HepG2 (cell line): ENCODE results near the gene ZFAND4. TPM values are rescaled to one million over a fixed set of nuclear protein-coding genes. Genes with fewer than 3 reads are reported as not detected.

Experiments used
- AGO1 ChIP-seq: fragments of 200-400 bp; formaldehyde crosslinking; IDR thresholded peaks from 2 replicates; pipeline ENCODE4 v1.6.1; 2017; ENCODE audit warnings: mild to moderate bottlenecking, low read depth, low read length, moderate library complexity; ENCODE audit not compliant: poor library complexity, severe bottlenecking
- ARHGAP35 ChIP-seq: sonication (generic); formaldehyde crosslinking; IDR thresholded peaks from 2 replicates; pipeline ENCODE4 v1.9.0; 2022; ENCODE audit warnings: mild to moderate bottlenecking, inconsistent platforms, moderate library complexity, missing genetic modification reagents, borderline replicate concordance
- ELF1 ChIP-seq: sonication (generic); formaldehyde crosslinking; IDR thresholded peaks from 2 replicates; pipeline ENCODE4 v1.4.0; 2020; ENCODE audit warnings: missing genetic modification reagents
- FOXP1 ChIP-seq, 2 experiments: fragments of 450-650 bp in 1 of 2; IDR thresholded peaks; 2 replicates each; pipeline ENCODE4 v1.6.1; 2017 to 2018; ENCODE audit warnings: antibody characterized with exemption in 1 of 2
- GLI4 ChIP-seq: sonication (generic); formaldehyde crosslinking; IDR thresholded peaks from 2 replicates; pipeline ENCODE4 v1.5.1; 2020; ENCODE audit warnings: missing genetic modification reagents, mild to moderate bottlenecking, moderate library complexity, borderline replicate concordance
- IRF2 ChIP-seq: IDR thresholded peaks from 2 replicates; pipeline ENCODE4 v1.6.1; 2018; ENCODE audit warnings: missing genetic modification reagents, missing compliant biosample characterization
- KDM3A ChIP-seq: IDR thresholded peaks from 2 replicates; pipeline ENCODE4 v1.6.1; 2018; ENCODE audit warnings: low read depth, missing compliant biosample characterization
- MTF2 ChIP-seq: sonication (generic); formaldehyde crosslinking; IDR thresholded peaks from 2 replicates; pipeline ENCODE4 v1.5.0; 2020; ENCODE audit warnings: missing genetic modification reagents, borderline replicate concordance
- NFIC ChIP-seq: IDR thresholded peaks from 2 replicates; pipeline ENCODE4 v1.6.1; 2012; ENCODE audit warnings: mild to moderate bottlenecking, low read length, inconsistent platforms
- RAD21 ChIP-seq: fragments of 450-650 bp; formaldehyde crosslinking; IDR thresholded peaks from 2 replicates; pipeline ENCODE4 v1.5.0; 2020; ENCODE audit warnings: mild to moderate bottlenecking
- RERE ChIP-seq: IDR thresholded peaks from 2 replicates; pipeline ENCODE4 v1.6.1; 2016; ENCODE audit warnings: low read depth, missing genetic modification reagents, missing compliant biosample characterization
- TFAP4 ChIP-seq: sonication (generic); IDR thresholded peaks from 2 replicates; pipeline ENCODE4 v1.6.1; 2016; ENCODE audit warnings: low read depth, borderline replicate concordance
- TFE3 ChIP-seq: IDR thresholded peaks from 2 replicates; pipeline ENCODE4 v1.6.1; 2016
- YEATS2 ChIP-seq: sonication (generic); formaldehyde crosslinking; IDR thresholded peaks from 2 replicates; pipeline ENCODE4 v1.4.0; 2020; ENCODE audit warnings: missing genetic modification reagents, borderline replicate concordance
- ZBTB14 ChIP-seq: sonication (generic); formaldehyde crosslinking; IDR thresholded peaks from 2 replicates; pipeline ENCODE4 v1.4.0; 2020; ENCODE audit warnings: missing genetic modification reagents
- ZFP90 ChIP-seq: sonication (generic); formaldehyde crosslinking; IDR thresholded peaks from 2 replicates; pipeline ENCODE4 v1.8.0; 2022; ENCODE audit warnings: missing genetic modification reagents, mild to moderate bottlenecking, inconsistent platforms, borderline replicate concordance
- ZMAT5 ChIP-seq: sonication (generic); formaldehyde crosslinking; IDR thresholded peaks from 2 replicates; pipeline ENCODE4 v1.5.0; 2020; ENCODE audit warnings: mild to moderate bottlenecking, low read depth, missing genetic modification reagents, borderline replicate concordance
- ZNF121 ChIP-seq: sonication (generic); formaldehyde crosslinking; IDR thresholded peaks from 2 replicates; pipeline ENCODE4 v1.5.0; 2020; ENCODE audit warnings: mild to moderate bottlenecking, missing genetic modification reagents
- ZNF598 ChIP-seq: sonication (generic); formaldehyde crosslinking; IDR thresholded peaks from 2 replicates; pipeline ENCODE4 v1.5.1; 2020; ENCODE audit warnings: mild to moderate bottlenecking, missing genetic modification reagents, borderline replicate concordance
- polyA plus RNA-seq, 8 experiments: library from polyadenylated mRNA; depleted of rRNA in 3 of 8; stranded (reverse) in 7 of 8; unstranded in 1 of 8; fragments of >200 nt; fragmentation: Illumina TruSeq in 4 of 8; extraction: Trizol in 4 of 8; gene quantifications; 2 replicates each; pipeline versions ENCODE4 v1.2.1 to v1.2.3, GENCODE V29; 2011 to 2016; ENCODE audit warnings: low read depth in 4 of 8, missing spikeins in 1 of 8, mixed read lengths in 1 of 8; ENCODE audit not compliant: insufficient read depth in 1 of 8
- total RNA-seq, 5 experiments: library from RNA; depleted of rRNA; stranded (reverse); fragments of >200 nt; fragmentation: Illumina TruSeq; extraction: Trizol; gene quantifications; 2 replicates each; pipeline ENCODE4 v1.2.3, GENCODE V29; 2016; ENCODE audit warnings: low read depth in 1 of 5

The ZFAND4 gene
- total and polyA plus RNA-seq, 2 of the 13 experiments (the other 11 are each of a cell fraction or from before 2014, with no cell fraction given), result 2.9 to 9.2 TPM

- TF ChIP-seq YEATS2 (peak; percentile 96), ZNF598 (0 out of 2 replicates have a peak, but pooled peaks have one; percentile 5), TFE3 (peak; percentile 93), FOXP1 (IDR thresholded peaks at IDR 0.05) (peak; percentile 56; the same call in 1 of the 2 replicates), FOXP1 (CRISPR knock-in tag; IDR thresholded peaks at IDR 0.05) (peak; percentile 95), RERE (CRISPR knock-in tag) (no peak), GLI4 (CRISPR knock-in tag) (no peak), AGO1 (no peak), ARHGAP35 (CRISPR knock-in tag) (peak; percentile 69; the same call in 1 of the 2 replicates), ZFP90 (CRISPR knock-in tag) (peak; percentile 73), ZBTB14 (CRISPR knock-in tag) (0 out of 2 replicates have a peak, but pooled peaks have one; percentile 36), TFAP4 (peak; percentile 31; the same call in 1 of the 2 replicates), ZNF121 (CRISPR knock-in tag) (peak; percentile 55; the same call in 1 of the 2 replicates), IRF2 (CRISPR knock-in tag) (peak; percentile 91), NFIC (peak; percentile 84; the same call in 1 of the 2 replicates), ZMAT5 (CRISPR knock-in tag) (no peak), KDM3A (peak; percentile 93), RAD21 (CRISPR knock-in tag) (peak; percentile 75), ELF1 (CRISPR knock-in tag) (peak; percentile 69), MTF2 (CRISPR knock-in tag) (no peak)
Measured at GRCh38 chr10:45594276-45595157, 78.1 kb downstream of the ZFAND4 start (continued).
